Ascending aorta (tissue), 2 donors: Measurements from ENCODE around the gene ARHGEF4. TPM values are rescaled to one million over a fixed set of nuclear protein-coding genes. Genes with fewer than 3 reads are reported as not detected.

Experiments
- DNase-seq, 2 donors: peaks; one replicate each; pipeline ENCODE4 v3.0.0-alpha.2; 2019; ENCODE audit warnings: low spot score in 2 of 2
- H3K27ac ChIP-seq, 2 donors: fragments of 200-600 bp; sonication (generic); one replicate each; pipeline ENCODE4 v1.5.1; 2016 to 2017; ENCODE audit warnings: mild to moderate bottlenecking in 1 of 2
- H3K27me3 ChIP-seq: fragments of 200-600 bp; sonication (generic); one replicate; pipeline ENCODE4 v1.5.1; 2017
- H3K36me3 ChIP-seq, 2 donors: fragments of 200-600 bp; sonication (generic); one replicate each; pipeline ENCODE4 v1.5.1; 2016
- H3K4me1 ChIP-seq, 2 donors: fragments of 200-600 bp; sonication (generic); one replicate each; pipeline ENCODE4 v1.5.1; 2016 to 2017; ENCODE audit warnings: mild to moderate bottlenecking in 1 of 2
- H3K4me3 ChIP-seq, 2 donors: fragments of 200-600 bp; sonication (generic); one replicate each; pipeline ENCODE4 v1.5.1; 2016 to 2017; ENCODE audit warnings: mild to moderate bottlenecking in 1 of 2
- H3K9me3 ChIP-seq, 2 donors: fragments of 200-600 bp; sonication (generic); one replicate each; pipeline ENCODE4 v1.5.1; 2016
- CTCF ChIP-seq, 3 experiments: fragments of 200-600 bp in 2 of 3; fragments of 450-650 bp in 1 of 3; sonication (generic) in 2 of 3; IDR thresholded peaks; one replicate each; pipeline ENCODE4 v1.5.1; 2016 to 2019; ENCODE audit warnings: antibody characterized with exemption in 3 of 3, mild to moderate bottlenecking in 1 of 3, moderate library complexity in 1 of 3
- intact Hi-C: fragments of 100-400 bp; cut with DNase I; formaldehyde crosslinking; loops from one replicate; pipeline ENCODE4 v1.15.1; 2023
- total RNA-seq: library from RNA; depleted of rRNA; stranded (reverse); fragments of >200 nt; gene quantifications from one replicate; pipeline ENCODE4 v1.1.0, GENCODE V29; 2016

The ARHGEF4 gene
- total RNA-seq, 1 donor from 2014 or later: 9.6 TPM

DNA sequence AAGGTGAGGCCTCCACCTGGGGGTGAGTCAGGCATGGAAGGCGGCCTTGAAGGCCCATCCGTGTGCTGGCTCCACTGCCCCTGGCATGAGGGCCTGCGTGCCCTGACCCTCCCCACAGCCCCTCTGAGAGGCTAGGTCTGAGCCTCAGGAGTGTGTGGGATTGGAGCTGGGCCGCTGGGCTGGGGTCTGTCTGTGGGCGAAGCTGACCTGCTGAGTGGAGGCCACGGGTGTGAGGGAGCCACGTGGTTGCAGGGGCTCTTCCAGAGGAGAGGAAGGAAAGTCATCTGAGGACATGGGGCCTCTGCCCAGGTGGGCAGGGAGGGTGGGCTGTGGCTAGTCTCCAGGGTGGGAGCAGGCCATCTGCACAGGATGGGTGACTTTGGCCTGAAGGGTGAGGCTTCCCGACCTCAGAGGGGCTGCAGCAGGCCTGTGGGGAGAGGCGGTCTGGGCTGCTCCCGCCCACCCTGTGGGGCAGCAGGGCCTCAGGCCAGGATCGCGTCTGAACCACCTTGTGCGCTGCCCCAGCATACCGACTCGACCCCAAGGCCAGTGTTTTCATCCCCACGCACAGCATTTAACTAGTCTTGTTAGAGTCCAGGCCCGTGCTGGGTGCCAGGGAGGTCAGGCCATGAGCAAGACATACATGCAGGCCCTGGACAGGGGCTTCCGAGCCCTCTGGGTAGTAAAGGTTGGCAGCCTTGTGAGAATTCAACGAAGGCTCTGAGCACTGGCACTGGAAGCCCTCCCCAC, 11.2 kb downstream of the ARHGEF4 start:
- no peak for DNase-seq
- Histone ChIP-seq H3K4me3 (no peak overlapping the region), H3K36me3 (no peaks in the 10 kb centered on the region), H3K9me3 (no peaks in the 10 kb centered on the region), H3K27me3 (no peaks in the 10 kb centered on the region), H3K27ac (no peak overlapping the region), H3K4me1 (no peaks in the 10 kb centered on the region)
- TF ChIP-seq CTCF (IDR thresholded peaks at IDR 0.05): no peak
- intact Hi-C loops: no loop called here

GRCh38 chr2:130848526-130849210, 12.0 kb downstream of the ARHGEF4 start:
- no peak for TF ChIP-seq CTCF (IDR thresholded peaks at IDR 0.05)
- Histone ChIP-seq H3K9me3 (no peaks in the 10 kb centered on the region), H3K27me3 (no peaks in the 10 kb centered on the region), H3K4me3 (no peak overlapping the region), H3K36me3 (no peaks in the 10 kb centered on the region), H3K4me1 (no peaks in the 10 kb centered on the region), H3K27ac (no peak overlapping the region)
- no peak for DNase-seq
- intact Hi-C loops: no loop called here

DNA sequence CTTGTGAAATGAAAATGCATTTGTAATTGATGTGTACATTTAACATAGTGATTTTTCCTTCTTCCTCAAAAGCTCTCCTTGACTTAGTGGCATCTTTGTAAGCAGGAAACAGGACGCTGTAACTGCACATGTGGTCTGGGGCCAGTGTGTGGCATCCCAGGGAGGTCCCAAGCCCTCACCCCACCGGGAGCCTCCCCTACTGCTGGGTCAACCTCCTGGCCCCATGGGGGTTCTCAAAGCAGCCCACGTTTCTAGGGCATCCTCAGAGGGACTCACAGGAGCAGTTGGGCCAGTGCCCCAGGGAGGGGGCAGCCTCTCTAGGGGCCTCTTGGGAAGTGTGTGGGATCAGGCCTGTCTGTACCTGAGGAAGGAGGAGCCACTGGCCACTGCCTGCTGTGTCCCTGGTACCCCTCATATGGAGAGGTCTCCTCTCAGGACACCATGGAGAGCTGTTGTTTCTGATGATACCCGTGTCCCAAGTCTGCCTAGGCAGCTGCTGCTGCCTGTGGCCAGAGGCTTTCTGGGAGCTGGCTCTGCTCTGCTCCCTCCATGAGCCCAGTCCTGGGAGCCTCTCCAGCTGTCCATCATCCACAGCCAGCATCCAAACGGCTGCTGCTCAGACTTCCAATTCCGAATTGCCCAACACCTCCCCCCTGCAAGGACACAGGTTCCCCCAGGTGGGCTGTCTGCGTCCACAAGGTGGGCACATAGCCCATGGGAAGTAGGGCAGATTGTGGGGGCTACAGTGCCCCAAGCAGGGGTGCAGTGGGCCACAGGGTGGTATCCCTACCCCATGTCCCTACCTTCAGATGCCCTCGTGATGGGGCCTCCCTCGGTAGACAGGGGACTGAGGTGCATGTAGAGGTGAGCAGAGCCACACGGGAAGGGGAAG, 13.4 kb downstream of the ARHGEF4 start:
- H3K27me3 ChIP-seq: no peaks in the 10 kb centered on the region
- H3K4me1 ChIP-seq: no peaks in the 10 kb centered on the region
- TF ChIP-seq CTCF (IDR thresholded peaks at IDR 0.05): no peak
- no peak overlapping the region for H3K27ac ChIP-seq
- DNase-seq: no peak
- no peaks in the 10 kb centered on the region for H3K9me3 ChIP-seq
- intact Hi-C loops: no loop called here
- no peaks in the 10 kb centered on the region for H3K36me3 ChIP-seq
- no peak overlapping the region for H3K4me3 ChIP-seq

DNA sequence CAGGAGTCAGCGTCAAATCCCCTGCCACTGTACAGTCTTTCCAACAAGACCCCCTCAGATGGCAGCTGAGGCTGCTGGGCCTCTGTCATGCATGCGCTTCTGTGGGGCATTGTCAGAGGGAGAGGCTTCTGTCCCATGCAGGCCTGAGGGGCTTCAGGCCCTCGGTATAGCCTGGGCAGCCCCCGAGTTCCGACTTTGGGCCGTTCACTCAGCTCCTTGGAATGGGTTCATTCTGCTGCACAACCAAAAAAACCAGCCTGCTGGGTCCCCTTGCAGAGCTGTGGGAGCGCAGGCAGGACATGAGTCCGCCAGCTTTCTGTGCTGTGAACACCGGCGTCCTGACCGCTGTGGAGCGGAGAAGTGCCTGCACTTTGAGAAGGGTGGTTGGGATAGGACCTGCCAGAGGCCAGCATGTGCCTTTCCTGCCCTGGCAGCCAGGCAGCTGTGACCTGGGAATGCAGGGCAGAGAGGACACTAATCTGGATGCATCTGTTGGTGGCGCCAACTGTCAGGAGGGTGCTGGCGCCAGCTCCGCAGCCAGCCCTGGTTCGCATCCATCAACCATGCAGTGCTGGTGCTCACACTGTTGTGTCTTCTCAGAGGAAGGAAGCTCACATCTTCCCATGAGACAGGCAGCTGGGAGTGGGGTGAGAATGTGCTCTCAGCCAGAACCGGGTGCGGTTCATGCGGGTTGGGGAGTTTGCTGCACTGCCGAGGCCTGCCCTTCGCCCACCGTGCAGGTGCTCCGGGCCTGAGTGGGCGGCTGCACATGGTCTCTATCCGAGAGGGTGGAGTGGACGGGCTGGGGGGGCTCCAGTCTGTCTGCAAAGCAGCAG, 14.3 kb downstream of the ARHGEF4 start:
- Histone ChIP-seq H3K4me3 (no peak overlapping the region), H3K27me3 (no peaks in the 10 kb centered on the region), H3K36me3 (no peaks in the 10 kb centered on the region), H3K27ac (no peak overlapping the region), H3K9me3 (no peaks in the 10 kb centered on the region), H3K4me1 (no peaks in the 10 kb centered on the region)
- DNase-seq: no peak
- intact Hi-C loops: no loop called here
- TF ChIP-seq CTCF (IDR thresholded peaks at IDR 0.05): no peak
